Osteocyte (in vitro differentiated cells): ENCODE measurements around the gene PGAM1. TPM values are rescaled to one million over a fixed set of nuclear protein-coding genes. Genes with fewer than 3 reads are reported as not detected.
A peak's percentile ranks its signal among the peaks of the same experiment; 100 is the strongest.

Experiments used
- DNase-seq: peaks from one replicate; pipeline ENCODE4 v3.0.0; 2021; ENCODE audit warnings: mixed read lengths; ENCODE audit not compliant: unreplicated experiment; ENCODE audit errors: extremely low spot score
- H3K27ac Mint-ChIP-seq: one replicate; pipeline ENCODE4 v1.8.0; 2021; ENCODE audit warnings: mild to moderate bottlenecking, mixed read lengths; ENCODE audit not compliant: unreplicated experiment
- H3K27me3 Mint-ChIP-seq: one replicate; pipeline ENCODE4 v1.8.0; 2021; ENCODE audit warnings: mixed read lengths; ENCODE audit not compliant: unreplicated experiment
- H3K36me3 Mint-ChIP-seq: one replicate; pipeline ENCODE4 v1.8.0; 2021; ENCODE audit warnings: mixed read lengths; ENCODE audit not compliant: unreplicated experiment
- H3K4me1 Mint-ChIP-seq: one replicate; pipeline ENCODE4 v1.8.0; 2021; ENCODE audit warnings: mixed read lengths; ENCODE audit not compliant: unreplicated experiment
- H3K4me3 Mint-ChIP-seq: one replicate; pipeline ENCODE4 v1.8.0; 2021; ENCODE audit warnings: mild to moderate bottlenecking, moderate library complexity, mixed read lengths; ENCODE audit not compliant: unreplicated experiment
- H3K9me3 Mint-ChIP-seq: one replicate; pipeline ENCODE4 v1.8.0; 2021; ENCODE audit warnings: mixed read lengths; ENCODE audit not compliant: unreplicated experiment
- total RNA-seq: library from RNA; stranded (reverse); gene quantifications from 2 replicates; pipeline ENCODE4 v1.2.1, GENCODE V29; 2021
- TF ChIP-seq, protein P1 (sequence below): fragments of 200-600 bp; sonication (generic); IDR thresholded peaks from 2 replicates; pipeline ENCODE4 v1.5.0; 2021; ENCODE audit warnings: antibody characterized with exemption, mild to moderate bottlenecking, moderate library complexity

PGAM1 gene
- total RNA-seq, 1 donor from 2014 or later: 236 TPM

GRCh38 chr10:97381626-97382025 is 44.4 kb upstream of the PGAM1 start:
- H3K4me1 Mint-ChIP-seq: no peaks in the 10 kb centered on the region
- no peak overlapping the region for H3K4me3 Mint-ChIP-seq
- H3K27ac Mint-ChIP-seq: no peak overlapping the region
- H3K27me3 Mint-ChIP-seq: no peaks in the 10 kb centered on the region
- DNase-seq: no peak
- no peaks in the 10 kb centered on the region for H3K9me3 Mint-ChIP-seq
- TF ChIP-seq, protein P1, sequence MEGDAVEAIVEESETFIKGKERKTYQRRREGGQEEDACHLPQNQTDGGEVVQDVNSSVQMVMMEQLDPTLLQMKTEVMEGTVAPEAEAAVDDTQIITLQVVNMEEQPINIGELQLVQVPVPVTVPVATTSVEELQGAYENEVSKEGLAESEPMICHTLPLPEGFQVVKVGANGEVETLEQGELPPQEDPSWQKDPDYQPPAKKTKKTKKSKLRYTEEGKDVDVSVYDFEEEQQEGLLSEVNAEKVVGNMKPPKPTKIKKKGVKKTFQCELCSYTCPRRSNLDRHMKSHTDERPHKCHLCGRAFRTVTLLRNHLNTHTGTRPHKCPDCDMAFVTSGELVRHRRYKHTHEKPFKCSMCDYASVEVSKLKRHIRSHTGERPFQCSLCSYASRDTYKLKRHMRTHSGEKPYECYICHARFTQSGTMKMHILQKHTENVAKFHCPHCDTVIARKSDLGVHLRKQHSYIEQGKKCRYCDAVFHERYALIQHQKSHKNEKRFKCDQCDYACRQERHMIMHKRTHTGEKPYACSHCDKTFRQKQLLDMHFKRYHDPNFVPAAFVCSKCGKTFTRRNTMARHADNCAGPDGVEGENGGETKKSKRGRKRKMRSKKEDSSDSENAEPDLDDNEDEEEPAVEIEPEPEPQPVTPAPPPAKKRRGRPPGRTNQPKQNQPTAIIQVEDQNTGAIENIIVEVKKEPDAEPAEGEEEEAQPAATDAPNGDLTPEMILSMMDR: no peak
- H3K36me3 Mint-ChIP-seq: no peaks in the 10 kb centered on the region

DNA sequence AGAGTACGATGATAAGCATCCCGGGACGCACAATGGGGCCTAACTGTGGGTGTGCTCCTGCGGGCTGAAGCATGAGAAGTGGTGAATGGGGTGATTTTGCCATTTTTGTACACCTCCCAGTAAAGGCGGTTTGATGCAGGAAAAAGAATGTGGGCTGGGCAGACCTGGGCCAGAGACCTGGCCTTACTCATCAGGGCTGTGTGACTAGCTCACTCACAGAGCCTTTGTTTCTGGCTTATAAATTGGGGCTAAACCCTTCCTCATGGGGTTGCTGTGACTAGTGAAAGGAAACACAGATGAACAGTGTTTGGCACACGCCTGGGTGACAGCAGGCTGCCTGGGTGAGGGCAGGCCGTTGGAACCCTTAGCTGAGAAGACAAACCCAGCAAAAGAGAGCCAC is 42.8 kb upstream of the PGAM1 start:
- TF ChIP-seq, protein P1: no peak
- Mint-ChIP-seq H3K27me3 (no peaks in the 10 kb centered on the region), H3K36me3 (peaks cover 7% of the 10 kb centered on the region)

GRCh38 chr10:97384156-97384555 is 41.8 kb upstream of the PGAM1 start:
- Mint-ChIP-seq H3K27ac (no peak overlapping the region), H3K9me3 (no peaks in the 10 kb centered on the region), H3K36me3 (peaks cover 14% of the 10 kb centered on the region), H3K4me3 (no peak overlapping the region), H3K4me1 (no peaks in the 10 kb centered on the region), H3K27me3 (no peaks in the 10 kb centered on the region)
- TF ChIP-seq, protein P1: no peak
- no peak for DNase-seq

More for the DNA sequence above, 42.8 kb upstream of the PGAM1 start:
- H3K4me3 Mint-ChIP-seq: no peak overlapping the region
- H3K27ac Mint-ChIP-seq: no peak overlapping the region
- H3K9me3 Mint-ChIP-seq: no peaks in the 10 kb centered on the region
- no peaks in the 10 kb centered on the region for H3K4me1 Mint-ChIP-seq
- DNase-seq: no peak

- Mint-ChIP-seq H3K4me1 (no peaks in the 10 kb centered on the region), H3K9me3 (no peaks in the 10 kb centered on the region), H3K36me3 (peaks cover 14% of the 10 kb centered on the region), H3K27ac (no peak overlapping the region), H3K27me3 (no peaks in the 10 kb centered on the region), H3K4me3 (no peak overlapping the region)
- no peak for DNase-seq
- TF ChIP-seq, protein P1: no peak
Observed at GRCh38 chr10:97384641-97385040, 41.4 kb upstream of the PGAM1 start.

DNA sequence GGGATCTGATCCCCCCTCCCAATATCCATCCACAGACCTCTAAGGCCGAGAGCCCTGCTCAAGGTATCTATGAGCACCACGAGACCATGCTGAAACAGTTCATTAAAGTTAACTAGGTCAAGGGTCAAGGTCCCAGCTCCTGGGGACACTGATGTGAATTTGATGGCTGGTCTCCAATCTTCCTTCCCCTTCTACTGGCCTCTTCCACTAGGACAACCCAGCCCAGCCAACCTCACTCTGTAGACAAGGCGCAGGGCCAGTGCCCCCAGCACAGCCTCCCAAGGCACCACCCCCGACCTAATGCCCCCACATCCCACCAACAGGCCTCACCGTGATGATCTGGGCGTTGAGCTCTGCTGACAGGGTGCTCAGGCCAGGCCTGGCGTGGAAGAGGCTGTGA is 40.4 kb upstream of the PGAM1 start:
- Mint-ChIP-seq H3K4me3 (no peak overlapping the region), H3K4me1 (no peaks in the 10 kb centered on the region), H3K27me3 (no peaks in the 10 kb centered on the region), H3K9me3 (no peaks in the 10 kb centered on the region), H3K36me3 (peaks cover 17% of the 10 kb centered on the region), H3K27ac (peak overlapping the region; percentile 44)
- TF ChIP-seq, protein P1: no peak
- DNase-seq: no peak
